Pancreas (tissue), 10 donors: ENCODE measurements around the gene SYNPR. TPM values are rescaled to one million over a fixed set of nuclear protein-coding genes. Genes with fewer than 3 reads are reported as not detected.

Source experiments
- ATAC-seq, 4 donors: fragments of 200-7000 bp; cut with Tn5 transposase; one replicate each; pipeline versions ENCODE4 v1.8.0 to v1.9.1; 2020; ENCODE audit warnings: mild to moderate bottlenecking in 4 of 4, moderate library complexity in 4 of 4
- DNase-seq, 6 donors: peaks; one replicate each; pipeline ENCODE4 v3.0.0-alpha.2; 2020
- FAIRE-seq: peaks from 2 replicates; lab custom pipeline; 2012; peaks lifted over from hg19 to GRCh38; lab: Jason Lieb, UNC
- H3K27ac ChIP-seq, 4 donors: fragments of 200-600 bp; sonication (generic); 1 replicate in 3 of 4; 2 replicates in 1 of 4; pipeline versions ENCODE4 v1.5.0 to v1.8.0; 2020
- H3K27me3 ChIP-seq, 4 donors: fragments of 200-600 bp; one replicate each; pipeline ENCODE4 v1.8.0; 2021
- H3K36me3 ChIP-seq, 3 donors: fragments of 200-600 bp; sonication (generic) in 1 of 3; one replicate each; pipeline versions ENCODE4 v1.5.0 to v1.8.0; 2020 to 2021
- H3K4me1 ChIP-seq, 3 donors: fragments of 200-600 bp; one replicate each; pipeline ENCODE4 v1.8.0; 2021
- H3K4me3 ChIP-seq, 4 donors: fragments of 200-600 bp; sonication (generic) in 2 of 4; one replicate each; pipeline versions ENCODE4 v1.5.0 to v1.8.0; 2020 to 2021
- H3K9me3 ChIP-seq, 4 donors: fragments of 200-600 bp; one replicate each; pipeline ENCODE4 v1.8.0; 2021
- WGBS, 2 donors: extraction: QIAGEN DNeasy Blood & Tissue Kit; methylation state at CpG; one replicate each; pipeline ENCODE4 v1.1.7; 2013; 5-methylcytosine and 5-hydroxymethylcytosine counted together
- intact Hi-C, 3 donors: fragments of 100-400 bp; cut with DNase I; formaldehyde crosslinking; loops; one replicate each; pipeline versions ENCODE4 v1.11.1 to v1.14.2; 2022
- polyA plus RNA-seq, 2 donors: library from polyadenylated mRNA; stranded (reverse); fragments of 200-250 nt; gene quantifications; one replicate each; pipeline ENCODE4 v1.2.3, GENCODE V29; 2013
- total RNA-seq, 6 donors: library from RNA; stranded (reverse); fragmentation: NEBNext Ultra II Directional in 4 of 6; extraction: Animal tissue kit (Norgen Biotek cat#: 25700) in 4 of 6; gene quantifications; one replicate each; pipeline versions ENCODE4 v1.2.1 to v1.2.4, GENCODE V29; 2021 to 2023
- TF ChIP-seq, protein P1 (sequence below), 4 donors: fragments of 200-600 bp; sonication (generic) in 3 of 4; IDR thresholded peaks; one replicate each; pipeline versions ENCODE4 v1.5.0 to v1.8.0; 2021; ENCODE audit warnings: antibody characterized with exemption in 4 of 4
- donor health status: healthy with polysubstance abuse.
- donor health status: DM: no; HTN: no; CAD: no; lungs with moderate emphysema.
- donor health status: DM: no; HTN: no; CAD: no.
- donor health status: control.
- donor health status: control.
- donor health status: Bipolar disorder and iron deficiency.
- donor health status: DM: yes; HTN: yes; CAD: no.
- donor health status: DM: no; HTN: no; CAD: no.
- donor health status: DM: no; HTN: no; CAD: no.
- donor health status: DM: yes; HTN: yes; CAD: no.

Gene SYNPR
- total and polyA plus RNA-seq, 8 donors = 0.31 to 1.4 TPM; not detected in 6

DNA sequence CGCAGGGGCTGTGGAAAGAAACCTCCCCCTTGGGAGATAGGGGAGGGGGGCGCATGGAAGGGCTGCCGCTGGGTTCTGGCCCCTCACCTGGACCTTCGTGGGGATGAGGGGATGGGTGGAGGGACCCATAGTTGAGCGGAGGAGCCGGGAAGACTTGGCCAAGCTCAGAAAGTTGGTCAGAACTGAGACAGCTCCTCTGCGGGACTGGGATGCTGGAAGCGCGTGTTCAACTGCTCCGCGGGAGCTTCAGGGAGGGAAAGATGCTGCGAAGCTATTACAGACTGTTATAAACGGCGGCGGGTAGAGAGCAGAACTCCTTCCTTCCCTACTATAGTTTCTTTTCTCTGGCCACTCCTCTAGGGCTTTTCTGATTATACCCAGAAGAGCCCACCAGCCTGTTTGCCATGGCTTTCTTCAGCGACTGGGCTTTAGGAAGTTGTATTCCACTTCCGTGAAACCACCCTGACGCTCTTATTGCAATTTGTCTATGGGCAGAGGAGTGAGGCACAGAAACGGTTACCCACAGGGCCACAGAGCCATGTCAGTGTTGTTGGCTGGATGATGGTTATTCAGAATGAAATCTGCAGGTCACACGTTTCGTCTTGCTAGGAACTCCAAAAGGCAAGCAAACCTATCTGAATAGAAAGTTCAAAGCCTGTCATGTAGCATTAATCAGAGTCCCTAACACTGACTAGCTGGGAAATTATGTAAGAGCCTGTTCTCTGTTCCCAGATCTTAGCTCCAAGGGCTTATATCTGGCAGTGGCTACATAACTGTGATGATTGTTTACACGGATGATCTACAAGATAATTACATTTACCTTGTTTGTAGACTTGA, 1.1 kb downstream of the SYNPR start:
- ATAC-seq = peak in 3 of 4 donors; percentile 50 to 64 (median 59)
- TF ChIP-seq, protein P1, sequence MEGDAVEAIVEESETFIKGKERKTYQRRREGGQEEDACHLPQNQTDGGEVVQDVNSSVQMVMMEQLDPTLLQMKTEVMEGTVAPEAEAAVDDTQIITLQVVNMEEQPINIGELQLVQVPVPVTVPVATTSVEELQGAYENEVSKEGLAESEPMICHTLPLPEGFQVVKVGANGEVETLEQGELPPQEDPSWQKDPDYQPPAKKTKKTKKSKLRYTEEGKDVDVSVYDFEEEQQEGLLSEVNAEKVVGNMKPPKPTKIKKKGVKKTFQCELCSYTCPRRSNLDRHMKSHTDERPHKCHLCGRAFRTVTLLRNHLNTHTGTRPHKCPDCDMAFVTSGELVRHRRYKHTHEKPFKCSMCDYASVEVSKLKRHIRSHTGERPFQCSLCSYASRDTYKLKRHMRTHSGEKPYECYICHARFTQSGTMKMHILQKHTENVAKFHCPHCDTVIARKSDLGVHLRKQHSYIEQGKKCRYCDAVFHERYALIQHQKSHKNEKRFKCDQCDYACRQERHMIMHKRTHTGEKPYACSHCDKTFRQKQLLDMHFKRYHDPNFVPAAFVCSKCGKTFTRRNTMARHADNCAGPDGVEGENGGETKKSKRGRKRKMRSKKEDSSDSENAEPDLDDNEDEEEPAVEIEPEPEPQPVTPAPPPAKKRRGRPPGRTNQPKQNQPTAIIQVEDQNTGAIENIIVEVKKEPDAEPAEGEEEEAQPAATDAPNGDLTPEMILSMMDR (IDR thresholded peaks at IDR 0.05) = no peak
- intact Hi-C loops = no loop called here
- H3K9me3 ChIP-seq = no peaks in the 10 kb centered on the region
- peak in 2 of 6 donors; percentile 14 to 25 for DNase-seq
- no peak overlapping the region for H3K27ac ChIP-seq
- peaks cover 0 to 22% (median 2%) of the 10 kb centered on the region in 4 donors for H3K27me3 ChIP-seq
- peak overlapping the region in 1 of 4 donors; percentile 13 for H3K4me3 ChIP-seq
- no peaks in the 10 kb centered on the region for H3K36me3 ChIP-seq
- no peak for FAIRE-seq
- 1 to 3% methylated on average over 22 of the region's 22 CpGs for WGBS, 2 donors
- H3K4me1 ChIP-seq = peaks cover 0 to 13% (median 4%) of the 10 kb centered on the region in 3 donors

GRCh38 chr3:63287610-63288009, 9.5 kb downstream of the SYNPR start:
- H3K27me3 ChIP-seq = no peaks in the 10 kb centered on the region
- H3K4me3 ChIP-seq = no peak overlapping the region
- TF ChIP-seq, protein P1 (IDR thresholded peaks at IDR 0.05) = no peak
- H3K36me3 ChIP-seq = no peaks in the 10 kb centered on the region
- intact Hi-C loops = no loop called here
- WGBS, 2 donors = 89 to 92% methylated on average over 2 of the region's 2 CpGs
- no peaks in the 10 kb centered on the region for H3K9me3 ChIP-seq
- no peak overlapping the region for H3K27ac ChIP-seq
- DNase-seq (no peak), ATAC-seq (no peak), FAIRE-seq (no peak)
- no peaks in the 10 kb centered on the region for H3K4me1 ChIP-seq

GRCh38 chr3:63290686-63291085, 12.6 kb downstream of the SYNPR start:
- no peaks in the 10 kb centered on the region for H3K4me1 ChIP-seq
- FAIRE-seq (no peak), ATAC-seq (no peak), DNase-seq (no peak)
- no peaks in the 10 kb centered on the region for H3K27me3 ChIP-seq
- no peak overlapping the region for H3K27ac ChIP-seq
- no peak overlapping the region for H3K4me3 ChIP-seq
- intact Hi-C loops = no loop called here
- TF ChIP-seq, protein P1 (IDR thresholded peaks at IDR 0.05) = no peak
- H3K36me3 ChIP-seq = no peaks in the 10 kb centered on the region
- 42 to 48% methylated on average over 2 of the region's 2 CpGs for WGBS, 2 donors
- no peaks in the 10 kb centered on the region for H3K9me3 ChIP-seq

DNA sequence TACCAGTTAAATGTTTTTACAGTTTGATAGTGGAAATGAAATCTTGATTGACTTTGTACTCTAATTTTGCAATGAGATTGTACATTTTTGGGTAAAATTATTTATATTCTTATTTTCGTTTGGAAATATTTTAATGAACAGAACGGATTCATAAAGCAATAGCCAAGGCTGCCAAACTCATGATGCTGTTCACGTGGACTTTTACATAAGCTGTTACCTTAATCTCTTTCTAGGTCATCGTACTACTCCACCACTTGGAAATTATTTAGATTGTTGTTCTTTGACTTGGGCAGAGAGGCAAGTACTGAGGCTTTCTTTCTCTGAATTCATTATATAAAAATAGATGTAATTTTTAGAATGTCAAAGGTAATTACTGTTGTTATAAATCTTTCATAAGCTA, 16.2 kb downstream of the SYNPR start:
- H3K36me3 ChIP-seq = no peaks in the 10 kb centered on the region
- FAIRE-seq (no peak), DNase-seq (no peak), ATAC-seq (no peak)
- H3K4me1 ChIP-seq = no peaks in the 10 kb centered on the region
- H3K27me3 ChIP-seq = no peaks in the 10 kb centered on the region
- WGBS, 2 donors = 82 to 88% methylated on average over 4 of the region's 4 CpGs
- H3K27ac ChIP-seq = no peak overlapping the region
- H3K4me3 ChIP-seq = no peak overlapping the region
- no peaks in the 10 kb centered on the region for H3K9me3 ChIP-seq
- intact Hi-C loops = no loop called here
- TF ChIP-seq, protein P1 (IDR thresholded peaks at IDR 0.05) = no peak

DNA sequence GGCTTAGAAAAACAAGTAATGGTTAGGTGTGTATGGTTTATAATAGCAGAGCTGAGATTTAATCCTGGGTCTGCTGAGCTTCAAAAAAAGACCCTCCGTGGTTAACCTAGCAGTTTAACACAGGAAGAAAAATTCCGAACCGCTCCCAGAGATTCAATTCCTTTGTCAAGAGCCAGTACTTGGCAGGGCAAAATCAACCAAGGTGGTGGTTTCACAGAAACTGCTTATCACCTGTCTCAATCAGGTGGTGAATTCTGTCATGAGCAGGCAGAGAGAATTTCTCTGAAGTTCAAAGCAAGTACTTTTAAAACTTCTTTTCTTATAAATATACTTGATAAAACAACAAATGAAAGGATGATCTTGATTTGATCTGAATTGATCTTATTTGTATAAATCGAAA, 17.2 kb downstream of the SYNPR start:
- no peak overlapping the region for H3K4me3 ChIP-seq
- no peak for DNase-seq
- intact Hi-C loops = no loop called here
- H3K36me3 ChIP-seq = no peaks in the 10 kb centered on the region
- WGBS, 2 donors = 41 to 46% methylated on average over 4 of the region's 4 CpGs
- FAIRE-seq = no peak
- no peaks in the 10 kb centered on the region for H3K4me1 ChIP-seq
- TF ChIP-seq, protein P1 (IDR thresholded peaks at IDR 0.05) = no peak
- H3K27me3 ChIP-seq = no peaks in the 10 kb centered on the region
- peak in 1 of 4 donors; percentile 61 for ATAC-seq
- H3K27ac ChIP-seq = no peak overlapping the region
- no peaks in the 10 kb centered on the region for H3K9me3 ChIP-seq
